Central memory CD4-positive, alpha-beta T cell (primary cell): ENCODE results near the gene SORCS1.

ENCODE experiments used
- DNase-seq: peaks from one replicate; pipeline ENCODE4 v3.0.0; 2022

SORCS1 gene

GRCh38 chr10:106987362-106987761, 177.1 kb downstream of the SORCS1 start:
- DNase-seq = no peak

- DNase-seq = no peak
Observed at GRCh38 chr10:106982268-106982667, 182.2 kb downstream of the SORCS1 start.

DNA sequence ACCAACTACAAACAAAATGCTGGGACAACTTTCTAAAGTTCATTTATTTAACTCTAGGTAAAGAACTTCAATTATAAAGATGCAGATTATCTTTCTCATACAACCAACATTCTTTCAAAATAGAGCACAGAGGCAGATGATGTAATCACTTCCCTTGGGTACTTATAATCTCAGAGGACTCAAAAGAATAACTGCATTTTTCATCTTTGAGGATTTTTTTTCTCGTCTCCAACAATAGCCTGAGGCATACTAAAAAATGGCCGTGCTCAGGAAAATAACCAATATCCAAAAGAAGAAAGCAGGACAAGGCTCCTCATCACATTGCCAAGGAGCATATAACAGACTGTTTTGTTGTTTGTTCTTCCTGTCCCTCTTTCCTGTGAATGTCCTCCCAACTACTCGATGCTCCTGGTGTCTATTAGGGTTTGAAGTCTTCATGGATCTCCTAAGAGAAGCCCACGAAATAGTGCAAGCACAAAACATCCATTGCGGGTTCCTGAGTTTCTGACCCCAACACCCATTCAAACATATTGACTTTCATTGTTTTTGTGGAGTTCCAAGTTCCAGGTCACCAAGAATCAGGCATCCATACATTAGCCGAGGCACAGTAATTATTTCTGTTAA, 182.9 kb downstream of the SORCS1 start:
- no peak for DNase-seq

- no peak for DNase-seq
Observed at GRCh38 chr10:106980495-106981451, 183.7 kb downstream of the SORCS1 start.

DNA sequence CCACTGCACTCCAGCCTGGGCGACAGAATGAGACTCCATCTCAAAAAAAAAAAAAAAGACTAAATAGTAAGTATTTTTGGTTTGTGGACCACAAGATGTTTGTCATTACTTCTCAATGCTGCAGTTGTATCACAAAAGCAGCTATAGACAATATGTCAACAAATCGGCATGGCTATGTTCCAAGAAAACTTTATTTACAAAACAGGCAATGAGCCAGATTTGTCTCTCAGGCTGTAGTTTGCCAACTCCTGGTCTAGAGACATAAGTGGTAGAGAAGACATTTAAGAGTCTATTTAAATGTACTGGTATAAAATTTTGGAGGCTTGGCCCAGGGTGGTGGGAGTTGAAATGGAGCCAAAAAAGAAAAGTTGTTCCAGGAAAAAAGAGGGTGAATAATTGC, 185.8 kb downstream of the SORCS1 start:
- no peak for DNase-seq

- DNase-seq = no peak
Observed at GRCh38 chr10:106973716-106974115, 190.8 kb downstream of the SORCS1 start.

DNA sequence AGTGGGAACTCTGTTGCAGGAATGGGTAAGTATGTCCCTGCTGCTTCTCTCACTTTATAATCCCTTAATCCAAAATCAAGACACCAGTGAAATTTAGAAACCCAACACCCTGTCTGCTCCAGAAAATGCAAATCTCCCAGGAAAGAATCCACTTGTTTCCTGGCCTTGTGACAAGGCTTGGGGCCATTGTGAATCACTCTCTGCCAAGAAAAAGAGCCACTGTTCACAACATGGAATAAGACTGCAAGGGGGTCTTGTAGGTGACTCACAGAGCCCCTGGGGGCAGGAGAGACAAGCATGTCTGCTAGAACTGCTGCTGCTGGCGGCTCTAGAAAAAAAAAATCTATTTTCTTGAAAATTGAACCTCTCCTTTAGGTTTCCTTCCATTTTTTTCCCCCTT, 191.2 kb downstream of the SORCS1 start:
- DNase-seq = no peak

DNA sequence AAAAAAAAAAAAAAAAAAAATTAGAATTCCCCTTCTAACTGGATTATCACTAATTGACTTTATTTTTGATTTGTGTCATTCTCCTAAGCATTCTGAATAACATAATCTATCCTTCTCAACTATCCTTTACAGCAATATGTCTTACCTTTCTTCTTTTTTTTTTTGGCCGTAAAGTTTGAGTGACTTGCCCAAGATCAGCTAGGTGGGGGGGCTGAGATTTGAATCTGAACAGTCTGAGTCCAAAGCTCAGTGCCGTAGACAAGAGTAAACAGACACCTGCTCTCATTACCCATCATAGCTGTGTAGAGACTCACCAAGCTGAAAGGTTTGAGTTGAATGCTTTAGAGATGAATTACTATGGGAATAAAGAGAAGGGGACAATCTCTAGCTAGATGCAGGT, 192.1 kb downstream of the SORCS1 start:
- no peak for DNase-seq

DNA sequence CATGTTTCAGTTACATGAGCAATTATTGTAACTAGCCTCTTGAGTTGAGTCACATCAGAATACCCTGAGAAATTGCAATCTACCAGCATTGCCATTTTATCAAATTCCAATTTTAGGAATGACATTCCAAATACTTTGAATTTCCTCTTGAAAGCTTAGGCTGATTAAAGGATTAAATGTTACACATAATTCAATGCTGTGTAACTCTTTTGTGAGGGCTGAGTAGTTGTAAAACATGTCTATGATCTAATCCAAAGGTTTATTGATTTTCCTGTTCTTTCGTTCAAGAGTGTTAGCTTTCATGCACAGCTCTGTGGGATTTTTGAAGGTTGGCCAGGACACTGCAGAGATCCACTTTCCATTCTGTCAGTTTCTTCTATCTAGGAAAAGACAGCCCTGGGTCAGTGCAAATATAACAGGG, 193.1 kb downstream of the SORCS1 start:
- DNase-seq = no peak

- DNase-seq = no peak
Observed at GRCh38 chr10:106967452-106967851, 197.1 kb downstream of the SORCS1 start.

GRCh38 chr10:106960812-106961211, 203.7 kb downstream of the SORCS1 start:
- no peak for DNase-seq

- DNase-seq = no peak
Observed at GRCh38 chr10:106959521-106959920, 205.0 kb downstream of the SORCS1 start.

DNA sequence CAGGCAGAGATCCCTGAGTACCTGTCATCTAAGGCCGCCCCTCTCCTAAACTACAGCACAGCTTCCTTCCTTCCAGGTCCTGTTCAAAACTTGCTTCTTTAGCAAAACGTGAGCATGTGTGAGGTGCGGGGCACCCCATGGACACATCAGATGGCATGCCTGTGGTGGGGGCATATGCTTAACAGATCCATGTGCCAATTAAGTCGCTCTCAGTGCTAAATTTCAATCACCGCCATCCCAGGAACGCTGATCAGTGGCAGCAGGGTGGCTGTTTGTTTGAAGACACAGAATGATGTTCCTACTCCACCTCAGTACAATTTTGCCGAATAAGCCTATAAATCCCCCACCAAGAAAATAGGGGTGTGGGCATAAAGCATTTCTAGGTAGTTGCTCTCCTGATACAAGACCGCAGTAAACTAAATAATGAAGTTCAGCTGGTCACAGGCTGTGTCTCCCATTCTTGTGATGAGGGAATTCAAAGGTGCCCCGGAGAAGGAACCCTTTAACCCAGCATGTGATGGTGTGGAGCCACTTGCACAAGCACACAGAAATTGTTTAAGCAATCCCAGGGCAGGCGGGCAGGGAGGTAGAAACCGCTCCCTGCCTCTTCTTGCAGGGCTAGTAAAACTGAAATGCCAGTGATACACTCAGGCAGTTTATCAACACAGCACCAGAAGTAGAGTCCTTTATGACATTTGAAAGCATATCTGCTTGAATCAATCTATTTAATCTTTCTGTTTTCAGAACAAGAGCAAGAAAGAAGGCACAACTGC, 205.7 kb downstream of the SORCS1 start:
- no peak for DNase-seq

GRCh38 chr10:106957823-106958588, 206.5 kb downstream of the SORCS1 start:
- DNase-seq = no peak

DNA sequence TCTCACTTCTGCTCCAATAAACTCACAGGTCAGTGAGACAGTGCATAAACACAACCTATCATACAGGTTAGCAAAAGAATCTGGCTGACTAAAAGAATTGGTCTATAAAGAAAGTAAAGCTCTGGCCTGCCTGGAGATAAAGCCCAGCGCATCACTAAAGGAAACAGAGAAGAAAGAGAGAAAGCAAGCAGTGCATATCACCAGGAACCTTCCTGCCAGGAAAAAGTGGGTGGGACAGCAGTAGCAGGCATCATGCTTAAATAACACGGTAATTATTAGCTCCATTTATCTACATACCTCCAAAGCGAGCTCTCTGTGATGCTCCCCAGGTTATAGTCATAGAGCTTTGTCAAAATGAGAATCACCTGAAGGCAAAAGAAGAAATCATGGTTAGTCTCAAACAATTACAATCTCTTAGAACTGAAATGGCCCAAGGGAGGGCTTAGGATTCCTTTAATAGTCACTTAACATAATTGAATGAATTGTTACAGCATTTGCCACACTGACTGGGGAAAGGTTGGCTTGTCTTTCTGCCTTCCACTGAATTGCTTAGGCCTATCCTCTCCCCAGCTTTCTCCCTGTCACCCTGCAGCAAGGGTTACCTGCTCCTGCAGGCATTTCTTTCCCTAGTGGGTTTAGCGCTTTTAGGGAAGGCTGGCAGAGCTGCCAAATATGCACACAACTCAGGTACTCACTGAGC, 208.1 kb downstream of the SORCS1 start:
- no peak for DNase-seq

- no peak for DNase-seq
Observed at GRCh38 chr10:106955133-106955532, 209.4 kb downstream of the SORCS1 start.

DNA sequence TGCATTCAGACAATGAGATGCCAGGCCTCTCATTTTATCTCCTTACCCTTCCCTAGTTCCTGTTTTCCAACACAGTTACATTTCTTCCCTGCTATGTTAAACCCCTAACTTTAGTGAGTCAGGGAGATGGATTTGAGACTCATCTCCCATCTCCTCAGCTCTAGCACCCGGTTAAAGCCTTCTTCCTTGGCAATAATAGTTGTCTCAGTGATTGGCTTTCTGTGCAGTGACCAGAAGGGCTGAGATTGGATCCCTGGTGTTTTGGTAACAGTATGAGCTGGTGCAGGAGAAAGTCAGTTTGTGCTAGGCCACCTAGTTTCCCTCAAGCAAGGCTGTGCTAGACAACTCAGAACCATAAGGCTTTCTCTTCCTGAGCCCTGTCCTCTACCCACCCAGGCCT, 212.5 kb downstream of the SORCS1 start:
- DNase-seq = no peak

DNA sequence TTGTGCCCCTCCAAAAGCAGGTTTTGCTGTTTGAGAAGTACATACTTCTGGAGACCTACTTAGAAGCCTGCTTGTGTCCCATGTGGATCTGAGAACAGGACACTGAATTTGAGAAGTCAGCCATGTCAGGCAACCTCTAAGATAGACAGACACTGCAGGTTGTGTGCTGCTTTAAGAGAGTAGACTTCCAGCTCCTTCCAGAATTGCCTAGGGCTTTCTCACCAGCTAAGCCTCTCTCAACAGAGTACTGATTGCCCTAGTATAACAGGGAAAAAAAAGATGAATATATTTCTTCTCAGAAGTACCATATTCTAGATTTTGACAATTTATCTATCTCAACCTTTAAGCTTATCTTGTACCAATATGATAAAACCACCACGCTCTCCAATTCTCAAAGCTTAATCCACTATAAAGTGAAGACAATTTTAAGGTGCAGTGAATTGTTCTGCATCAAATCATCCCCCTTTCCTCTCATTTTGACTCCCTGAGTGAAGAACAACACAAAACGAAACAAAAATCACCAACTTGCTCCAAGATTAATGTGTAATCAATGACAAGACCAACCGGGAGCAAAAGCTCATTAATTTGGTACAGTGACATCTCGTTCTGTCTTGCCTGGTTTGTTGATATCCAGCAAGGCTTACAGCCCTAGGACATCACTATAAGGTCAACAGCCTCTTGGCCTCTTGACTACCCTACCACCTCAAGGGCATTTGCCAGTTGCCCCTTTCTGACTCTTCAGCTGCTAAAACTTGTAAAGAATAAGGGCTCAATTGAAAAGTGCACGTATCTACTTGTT, 214.6 kb downstream of the SORCS1 start:
- DNase-seq = no peak

- DNase-seq = no peak
Observed at GRCh38 chr10:106947643-106948042, 216.9 kb downstream of the SORCS1 start.

- no peak for DNase-seq
Observed at GRCh38 chr10:106942035-106942662, 222.4 kb downstream of the SORCS1 start.
